Ovary (tissue), 9 donors: Measurements from ENCODE around the gene GRID2. TPM values are rescaled to one million over a fixed set of nuclear protein-coding genes. Genes with fewer than 3 reads are reported as not detected.

ENCODE experiments used
- DNase-seq, 5 donors: peaks; one replicate each; pipeline ENCODE4 v3.0.0-alpha.2; 2019 to 2020
- H3K27ac ChIP-seq, 2 donors: fragments of 200-600 bp; one replicate each; pipeline versions ENCODE4 v1.5.1 to v1.8.0; 2019 to 2022
- H3K27me3 ChIP-seq: fragments of 200-600 bp; one replicate; pipeline ENCODE4 v1.8.0; 2022
- H3K36me3 ChIP-seq: fragments of 200-600 bp; sonication (generic); one replicate; pipeline ENCODE4 v1.5.1; 2019
- H3K4me1 ChIP-seq: one replicate; pipeline ENCODE4 v1.8.1; 2013; ENCODE audit warnings: mild to moderate bottlenecking, moderate library complexity; ENCODE audit not compliant: insufficient read depth
- H3K4me3 ChIP-seq: fragments of 200-600 bp; sonication (generic); one replicate; pipeline ENCODE4 v1.5.1; 2017
- H3K9me3 ChIP-seq, 2 donors: fragments of 200-600 bp in 1 of 2; sonication (generic) in 1 of 2; one replicate each; pipeline versions ENCODE4 v1.5.1 to v1.8.1; 2013 to 2019; ENCODE audit warnings: mild to moderate bottlenecking in 1 of 2, moderate library complexity in 1 of 2
- CTCF ChIP-seq, 3 donors: fragments of 450-650 bp in 2 of 3; fragments of 200-600 bp in 1 of 3; IDR thresholded peaks; one replicate each; pipeline versions ENCODE4 v1.5.1 to v1.8.0; 2016 to 2022; ENCODE audit warnings: antibody characterized with exemption in 3 of 3, mild to moderate bottlenecking in 1 of 3
- EP300 ChIP-seq: sonication (generic); formaldehyde crosslinking; IDR thresholded peaks from one replicate; pipeline ENCODE4 v1.6.1; 2017; ENCODE audit warnings: antibody characterized with exemption
- POLR2A ChIP-seq: fragments of 450-650 bp; IDR thresholded peaks from one replicate; pipeline ENCODE4 v1.6.1; 2017; ENCODE audit warnings: antibody characterized with exemption, mild to moderate bottlenecking, moderate library complexity
- WGBS, 3 donors: extraction: QIAGEN DNeasy Blood & Tissue Kit in 1 of 3; methylation state at CpG; one replicate each; pipeline versions ENCODE4 v1.1.5 to v1.1.7; 2013 to 2017; 5-methylcytosine and 5-hydroxymethylcytosine counted together
- intact Hi-C, 4 donors: fragments of 100-400 bp; cut with DNase I; formaldehyde crosslinking; loops; one replicate each; pipeline versions ENCODE4 v1.11.0 to v1.15.1; 2022 to 2023
- polyA plus RNA-seq, 2 donors: library from polyadenylated mRNA; stranded (reverse); fragments of 200-250 nt in 1 of 2; fragments of 350-450 nt in 1 of 2; fragmentation: Illumina TruSeq in 1 of 2; extraction: RNeasy Lipid Tissue Mini Kit (QIAGEN cat#74804) in 1 of 2; gene quantifications; one replicate each; pipeline ENCODE4 v1.2.3, GENCODE V29; 2013 to 2014
- total RNA-seq, 7 donors: library from RNA; depleted of rRNA in 2 of 7; stranded (reverse); fragments of >200 nt in 2 of 7; fragmentation: NEBNext Ultra II Directional in 3 of 7; extraction: Animal tissue kit (Norgen Biotek cat#: 25700) in 3 of 7; gene quantifications; one replicate each; pipeline versions ENCODE4 v1.1.0 to v1.2.4, GENCODE V29; 2016 to 2023
- donor health status: DM: no; HTN: no; CAD: no; lungs with moderate emphysema.
- donor health status: DM: no; HTN: no; CAD: no.
- donor health status: Bipolar disorder and iron deficiency.
- donor health status: DM: yes; HTN: yes; CAD: no.
- donor health status: DM: no; HTN: no; CAD: no.
- donor health status: DM: yes; HTN: yes; CAD: no.

The GRID2 gene
- total and polyA plus RNA-seq, 9 donors, result 0.65 to 6.8 (median 2.6) TPM

GRCh38 chr4:93384241-93384640, 1080.5 kb downstream of the GRID2 start:
- intact Hi-C loops, result no loop called here
- Histone ChIP-seq H3K27me3 (no peaks in the 10 kb centered on the region), H3K4me3 (no peak overlapping the region), H3K4me1 (no peaks in the 10 kb centered on the region), H3K27ac (no peak overlapping the region), H3K36me3 (no peaks in the 10 kb centered on the region), H3K9me3 (no peaks in the 10 kb centered on the region)
- TF ChIP-seq CTCF (IDR thresholded peaks at IDR 0.05), result no peak
- no peak for TF ChIP-seq EP300
- no peak for TF ChIP-seq POLR2A
- 76 to 83% (median 80%) methylated on average over 2 of the region's 2 CpGs for WGBS, 3 donors
- no peak for DNase-seq

DNA sequence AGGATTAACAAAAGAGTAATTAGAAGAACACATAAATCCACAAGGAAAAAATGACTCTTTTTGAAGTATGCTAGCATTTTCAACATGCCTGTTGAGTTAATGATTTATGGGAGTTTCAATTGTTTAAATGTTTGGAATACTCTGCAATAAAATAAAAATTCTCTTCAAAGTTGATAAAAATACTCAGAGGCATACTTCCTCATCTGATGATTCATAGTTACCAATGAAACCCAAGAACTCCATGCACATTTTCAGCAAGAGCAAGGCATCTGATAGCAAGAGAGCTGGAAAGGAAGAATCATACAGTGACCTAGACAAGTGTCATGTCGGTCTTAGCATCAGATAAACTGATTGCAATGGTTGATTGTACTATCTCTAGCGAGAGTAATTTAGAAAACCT, 1081.1 kb downstream of the GRID2 start:
- no peak overlapping the region for H3K4me3 ChIP-seq
- no peak for DNase-seq
- H3K27me3 ChIP-seq, result no peaks in the 10 kb centered on the region
- H3K4me1 ChIP-seq, result no peaks in the 10 kb centered on the region
- no peak overlapping the region for H3K27ac ChIP-seq
- H3K9me3 ChIP-seq, result no peaks in the 10 kb centered on the region
- WGBS, 3 donors, result 64 to 78% (median 75%) methylated on average over 2 of the region's 2 CpGs
- intact Hi-C loops, result no loop called here
- no peaks in the 10 kb centered on the region for H3K36me3 ChIP-seq
- TF ChIP-seq EP300, result no peak
- TF ChIP-seq POLR2A, result no peak

DNA sequence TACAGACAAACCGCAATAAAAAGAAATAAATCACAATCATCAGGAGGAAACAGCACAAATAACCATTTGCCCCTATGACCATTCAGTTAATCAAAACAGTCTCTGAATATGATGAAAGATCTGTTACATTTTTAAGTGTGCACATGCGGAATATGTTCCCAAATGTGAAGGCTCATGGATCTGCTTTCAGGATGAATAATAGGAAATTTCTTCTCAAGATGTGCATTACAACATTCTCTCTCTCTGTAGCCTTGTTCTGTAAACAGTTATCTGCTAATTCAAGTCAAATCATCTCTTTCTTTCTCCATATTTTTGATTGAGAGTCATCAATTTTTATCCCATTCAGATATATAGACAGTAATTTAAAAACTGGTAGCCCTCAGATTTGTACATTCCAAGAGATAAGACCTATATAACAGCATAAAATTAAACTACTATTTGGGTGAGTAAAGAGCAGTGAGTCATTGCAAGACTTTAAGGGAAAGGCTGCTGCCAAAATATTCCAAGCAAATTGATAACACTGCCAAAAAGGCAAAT, 1090.8 kb downstream of the GRID2 start:
- Histone ChIP-seq H3K27me3 (no peaks in the 10 kb centered on the region), H3K9me3 (no peaks in the 10 kb centered on the region), H3K4me3 (no peak overlapping the region), H3K27ac (no peak overlapping the region), H3K4me1 (no peaks in the 10 kb centered on the region), H3K36me3 (no peaks in the 10 kb centered on the region)
- WGBS, 3 donors, result 18 to 27% (median 24%) methylated on average over 2 of the region's 2 CpGs
- no peak for DNase-seq
- intact Hi-C loops, result no loop called here
- no peak for TF ChIP-seq EP300
- TF ChIP-seq POLR2A, result no peak
- TF ChIP-seq CTCF (IDR thresholded peaks at IDR 0.05), result no peak

DNA sequence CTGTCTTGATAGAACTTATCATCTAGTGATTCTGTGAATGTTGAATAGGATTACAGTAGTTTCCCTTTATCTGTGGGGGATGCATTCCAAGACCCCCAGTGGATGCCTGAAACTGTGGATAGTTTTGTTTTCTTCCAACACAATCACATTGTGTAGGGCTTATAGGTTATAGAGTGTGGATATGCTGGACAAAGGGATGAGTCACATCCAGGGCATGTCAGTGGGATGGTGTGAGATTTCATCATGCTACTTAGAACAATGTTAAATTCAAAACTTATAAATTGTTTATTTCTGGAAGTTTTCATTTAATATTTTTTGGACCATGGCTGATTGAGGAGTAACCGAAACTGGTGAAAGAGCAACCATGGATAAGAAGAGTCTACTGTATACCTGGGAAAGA, 1092.5 kb downstream of the GRID2 start:
- no peaks in the 10 kb centered on the region for H3K36me3 ChIP-seq
- no peak for DNase-seq
- intact Hi-C loops, result no loop called here
- no peak overlapping the region for H3K27ac ChIP-seq
- no peaks in the 10 kb centered on the region for H3K4me1 ChIP-seq
- H3K9me3 ChIP-seq, result no peaks in the 10 kb centered on the region
- WGBS, 3 donors, result 91 to 96% (median 92%) methylated on average over 1 of the region's 1 CpG
- no peak for TF ChIP-seq POLR2A
- TF ChIP-seq CTCF (IDR thresholded peaks at IDR 0.05), result no peak
- no peak for TF ChIP-seq EP300
- no peaks in the 10 kb centered on the region for H3K27me3 ChIP-seq
- no peak overlapping the region for H3K4me3 ChIP-seq

- H3K36me3 ChIP-seq, result no peaks in the 10 kb centered on the region
- WGBS, 3 donors, result 83 to 94% (median 92%) methylated on average over 1 of the region's 1 CpG
- H3K9me3 ChIP-seq, result no peaks in the 10 kb centered on the region
- H3K27me3 ChIP-seq, result no peaks in the 10 kb centered on the region
- no peak for DNase-seq
- no peak overlapping the region for H3K27ac ChIP-seq
- no peak overlapping the region for H3K4me3 ChIP-seq
- intact Hi-C loops, result no loop called here
- TF ChIP-seq POLR2A (no peak), CTCF (IDR thresholded peaks at IDR 0.05) (no peak), EP300 (no peak)
- H3K4me1 ChIP-seq, result no peaks in the 10 kb centered on the region
Measured at GRCh38 chr4:93403571-93403970, 1099.8 kb downstream of the GRID2 start.
